Karpas-422 (cell line): ENCODE data around the gene MDM1. TPM values are rescaled to one million over a fixed set of nuclear protein-coding genes. Genes with fewer than 3 reads are reported as not detected.
A peak's percentile ranks its signal among the peaks of the same experiment; 100 is the strongest.

Source experiments
- DNase-seq: peaks from one replicate; pipeline ENCODE4 v3.0.0-alpha.2; 2015
- H2AFZ ChIP-seq: fragments of 200-600 bp; sonication (generic); 2 replicates; pipeline ENCODE4 v1.6.1; 2014; ENCODE audit warnings: antibody characterized with exemption, low read length, mixed read lengths
- H3K27ac ChIP-seq: fragments of 200-600 bp; sonication (generic); 2 replicates; pipeline ENCODE4 v1.5.1; 2014; ENCODE audit warnings: mild to moderate bottlenecking, low read length, moderate library complexity
- H3K27me3 ChIP-seq: fragments of 200-600 bp; sonication (generic); 2 replicates; pipeline ENCODE4 v1.6.1; 2014; ENCODE audit warnings: low read length, mixed read lengths
- H3K36me3 ChIP-seq: fragments of 200-600 bp; sonication (generic); 2 replicates; pipeline ENCODE4 v1.6.1; 2014; ENCODE audit warnings: low read length, mixed read lengths; ENCODE audit not compliant: insufficient read depth
- H3K4me1 ChIP-seq: fragments of 200-600 bp; sonication (generic); 2 replicates; pipeline ENCODE4 v1.6.1; 2014; ENCODE audit warnings: mild to moderate bottlenecking, low read length, mixed read lengths
- H3K4me2 ChIP-seq: fragments of 200-600 bp; sonication (generic); 2 replicates; pipeline ENCODE4 v1.6.1; 2014; ENCODE audit warnings: low read length, low read depth, mild to moderate bottlenecking; ENCODE audit not compliant: poor library complexity, severe bottlenecking
- H3K4me3 ChIP-seq: fragments of 200-600 bp; sonication (generic); 2 replicates; pipeline ENCODE4 v1.5.1; 2014; ENCODE audit warnings: mild to moderate bottlenecking, antibody characterized with exemption, low read length, mixed read lengths
- H3K79me2 ChIP-seq: fragments of 200-600 bp; sonication (generic); 2 replicates; pipeline ENCODE4 v1.6.1; 2014; ENCODE audit warnings: mild to moderate bottlenecking, low read length, mixed read lengths
- H3K9ac ChIP-seq: fragments of 200-600 bp; sonication (generic); 2 replicates; pipeline ENCODE4 v1.6.0; 2014; ENCODE audit warnings: low read length
- H3K9me2 ChIP-seq: fragments of 200-600 bp; sonication (generic), shearing (Covaris generic); replicated peaks from 2 replicates; pipeline ENCODE4 v1.6.0; 2014; ENCODE audit warnings: mild to moderate bottlenecking, low read length, moderate library complexity; ENCODE audit not compliant: insufficient read depth
- H3K9me3 ChIP-seq: fragments of 300-700, 200-600 bp; sonication (generic); 2 replicates; pipeline ENCODE4 v1.6.1; 2014; ENCODE audit warnings: low read length, mixed read lengths
- H4K20me1 ChIP-seq: fragments of 200-600 bp; sonication (generic); 2 replicates; pipeline ENCODE4 v1.6.1; 2014; ENCODE audit warnings: mild to moderate bottlenecking, antibody characterized with exemption, low read length, low read depth; ENCODE audit not compliant: insufficient read depth
- total RNA-seq: library from RNA; depleted of rRNA; stranded (reverse); fragments of >200 nt; shearing (Covaris generic); gene quantifications from 2 replicates; pipeline ENCODE4 v1.2.3, GENCODE V29; 2014; ENCODE audit warnings: low replicate concordance

The MDM1 gene
- total RNA-seq, 1 experiment from 2014 or later = 40.2 TPM

GRCh38 chr12:68359674-68360073 lies 27.5 kb upstream of the MDM1 start:
- Histone ChIP-seq H3K4me2 (peak overlapping the region; percentile 42), H3K4me3 (no peak overlapping the region), H3K9me3 (no peaks in the 10 kb centered on the region), H3K27me3 (no peaks in the 10 kb centered on the region), H4K20me1 (no peaks in the 10 kb centered on the region), H3K9ac (no peak overlapping the region), H3K27ac (no peak overlapping the region), H3K9me2 (no peaks in the 10 kb centered on the region), H3K79me2 (no peaks in the 10 kb centered on the region), H2AFZ (no peak overlapping the region), H3K36me3 (no peaks in the 10 kb centered on the region), H3K4me1 (peaks cover 12% of the 10 kb centered on the region)
- no peak for DNase-seq

GRCh38 chr12:68358532-68359485 lies 26.6 kb upstream of the MDM1 start:
- no peak overlapping the region for H3K9ac ChIP-seq
- H3K4me2 ChIP-seq = peak overlapping the region; percentile 42
- no peak overlapping the region for H2AFZ ChIP-seq
- peak; percentile 79 for DNase-seq
- no peaks in the 10 kb centered on the region for H3K79me2 ChIP-seq
- peaks cover 12% of the 10 kb centered on the region for H3K4me1 ChIP-seq
- H3K27me3 ChIP-seq = no peaks in the 10 kb centered on the region
- H3K4me3 ChIP-seq = no peak overlapping the region
- no peaks in the 10 kb centered on the region for H3K9me2 ChIP-seq
- no peak overlapping the region for H3K27ac ChIP-seq
- H3K36me3 ChIP-seq = no peaks in the 10 kb centered on the region
- H3K9me3 ChIP-seq = no peaks in the 10 kb centered on the region
- no peaks in the 10 kb centered on the region for H4K20me1 ChIP-seq

GRCh38 chr12:68356986-68357385 lies 24.8 kb upstream of the MDM1 start:
- H2AFZ ChIP-seq = no peak overlapping the region
- H3K27ac ChIP-seq = no peak overlapping the region
- H3K4me2 ChIP-seq = no peak overlapping the region
- no peaks in the 10 kb centered on the region for H3K36me3 ChIP-seq
- H3K9me3 ChIP-seq = no peaks in the 10 kb centered on the region
- H3K9me2 ChIP-seq = no peaks in the 10 kb centered on the region
- H3K27me3 ChIP-seq = no peaks in the 10 kb centered on the region
- H3K4me3 ChIP-seq = no peak overlapping the region
- peaks cover 12% of the 10 kb centered on the region for H3K4me1 ChIP-seq
- H3K9ac ChIP-seq = no peak overlapping the region
- H3K79me2 ChIP-seq = no peaks in the 10 kb centered on the region
- no peaks in the 10 kb centered on the region for H4K20me1 ChIP-seq
- no peak for DNase-seq

- Histone ChIP-seq H3K36me3 (no peaks in the 10 kb centered on the region), H3K27ac (no peak overlapping the region), H3K9ac (no peak overlapping the region), H3K4me1 (peaks cover 12% of the 10 kb centered on the region), H3K9me2 (no peaks in the 10 kb centered on the region), H3K9me3 (no peaks in the 10 kb centered on the region), H3K4me3 (no peak overlapping the region), H3K27me3 (no peaks in the 10 kb centered on the region), H3K4me2 (no peak overlapping the region), H4K20me1 (no peaks in the 10 kb centered on the region), H2AFZ (no peak overlapping the region), H3K79me2 (no peaks in the 10 kb centered on the region)
- no peak for DNase-seq
Observed at GRCh38 chr12:68356060-68356695, 24.0 kb upstream of the MDM1 start.

- Histone ChIP-seq H3K4me1 (peaks cover 16% of the 10 kb centered on the region), H3K36me3 (no peaks in the 10 kb centered on the region), H3K4me3 (no peak overlapping the region), H4K20me1 (no peaks in the 10 kb centered on the region), H3K27ac (no peak overlapping the region), H3K9me3 (no peaks in the 10 kb centered on the region), H3K27me3 (no peaks in the 10 kb centered on the region), H3K79me2 (no peaks in the 10 kb centered on the region), H3K9ac (no peak overlapping the region), H2AFZ (no peak overlapping the region), H3K9me2 (no peaks in the 10 kb centered on the region), H3K4me2 (no peak overlapping the region)
- no peak for DNase-seq
Observed at GRCh38 chr12:68354977-68355541, 22.9 kb upstream of the MDM1 start.

GRCh38 chr12:68352067-68352466 lies 19.9 kb upstream of the MDM1 start:
- no peaks in the 10 kb centered on the region for H3K9me3 ChIP-seq
- H3K4me3 ChIP-seq = no peak overlapping the region
- H3K9ac ChIP-seq = no peak overlapping the region
- DNase-seq = no peak
- H3K27me3 ChIP-seq = no peaks in the 10 kb centered on the region
- no peaks in the 10 kb centered on the region for H3K36me3 ChIP-seq
- no peaks in the 10 kb centered on the region for H3K79me2 ChIP-seq
- H2AFZ ChIP-seq = no peak overlapping the region
- peaks cover 7% of the 10 kb centered on the region; the same call in 1 of the 2 replicates for H3K4me1 ChIP-seq
- H3K9me2 ChIP-seq = no peaks in the 10 kb centered on the region
- no peak overlapping the region for H3K4me2 ChIP-seq
- H4K20me1 ChIP-seq = no peaks in the 10 kb centered on the region
- no peak overlapping the region for H3K27ac ChIP-seq

- Histone ChIP-seq H3K79me2 (no peaks in the 10 kb centered on the region), H3K27me3 (no peaks in the 10 kb centered on the region), H3K36me3 (no peaks in the 10 kb centered on the region), H3K9me2 (no peaks in the 10 kb centered on the region), H3K4me3 (no peak overlapping the region), H3K4me1 (peaks cover 7% of the 10 kb centered on the region; the same call in 1 of the 2 replicates), H3K4me2 (no peak overlapping the region), H3K9ac (no peak overlapping the region), H3K27ac (no peak overlapping the region), H3K9me3 (no peaks in the 10 kb centered on the region), H4K20me1 (no peaks in the 10 kb centered on the region), H2AFZ (no peak overlapping the region)
- no peak for DNase-seq
Observed at GRCh38 chr12:68350753-68351152, 18.6 kb upstream of the MDM1 start.

- no peaks in the 10 kb centered on the region for H3K79me2 ChIP-seq
- no peak overlapping the region for H3K27ac ChIP-seq
- DNase-seq = no peak
- no peak overlapping the region for H2AFZ ChIP-seq
- no peaks in the 10 kb centered on the region for H3K27me3 ChIP-seq
- no peak overlapping the region for H3K9ac ChIP-seq
- H3K4me3 ChIP-seq = no peak overlapping the region
- no peaks in the 10 kb centered on the region for H3K36me3 ChIP-seq
- H4K20me1 ChIP-seq = no peaks in the 10 kb centered on the region
- no peak overlapping the region for H3K4me2 ChIP-seq
- H3K4me1 ChIP-seq = peaks cover 10% of the 10 kb centered on the region; the same call in 1 of the 2 replicates
- H3K9me2 ChIP-seq = no peaks in the 10 kb centered on the region
- no peaks in the 10 kb centered on the region for H3K9me3 ChIP-seq
Observed at GRCh38 chr12:68349921-68350606, 17.9 kb upstream of the MDM1 start.
